Panc1 (cell line): ENCODE results near the gene FKBP14.

ENCODE experiments used
- CTCF ChIP-seq: fragments of 450-650 bp; IDR thresholded peaks from 2 replicates; pipeline ENCODE4 v1.5.1; 2017; ENCODE audit warnings: mild to moderate bottlenecking
- POLR2AphosphoS5 ChIP-seq: IDR thresholded peaks from 2 replicates; pipeline ENCODE4 v1.6.1; 2012; ENCODE audit warnings: mild to moderate bottlenecking, low read depth, low read length, moderate library complexity
- REST ChIP-seq, 2 experiments: IDR thresholded peaks; 2 replicates each; pipeline ENCODE4 v1.6.1; 2011 to 2012; ENCODE audit warnings: low read depth in 2 of 2, control low read depth in 1 of 2, low read length in 1 of 2, mild to moderate bottlenecking in 1 of 2, moderate library complexity in 1 of 2; ENCODE audit not compliant: insufficient read depth in 1 of 2

- TF ChIP-seq CTCF (no peak), REST (IDR thresholded peaks at IDR 0.05; ENCODE audit: insufficient read depth in 1 of 2, low read depth in 2 of 2, low read length in 1 of 2) (no peak), POLR2AphosphoS5 (no peak)
Observed at GRCh38 chr7:29976673-29977415, 49.7 kb downstream of the FKBP14 start.
